Kidney epithelial cell (primary cell): ENCODE measurements around the gene COL17A1. TPM values are rescaled to one million over a fixed set of nuclear protein-coding genes. Genes with fewer than 3 reads are reported as not detected.

Experiments used
- DNase-seq: peaks from one replicate; pipeline ENCODE4 v3.0.0-alpha.2; 2010; ENCODE audit warnings: low read depth
- H3K27me3 ChIP-seq: 2 replicates; pipeline ENCODE4 v1.6.0; 2011; ENCODE audit warnings: low read length; ENCODE audit not compliant: control insufficient read depth, insufficient read depth
- H3K36me3 ChIP-seq: 2 replicates; pipeline ENCODE4 v1.5.1; 2011; ENCODE audit warnings: low read length; ENCODE audit not compliant: control insufficient read depth, insufficient read depth
- H3K4me3 ChIP-seq: 2 replicates; pipeline ENCODE4 v1.5.1; 2011; ENCODE audit warnings: low read depth, mild to moderate bottlenecking, control low read depth, low read length
- CTCF ChIP-seq: IDR thresholded peaks from 2 replicates; pipeline ENCODE4 v1.5.1; 2011; ENCODE audit warnings: mild to moderate bottlenecking, moderate library complexity, low read length, control low read depth, inconsistent platforms; ENCODE audit not compliant: insufficient read depth, poor library complexity, severe bottlenecking
- total RNA-seq: library from RNA; depleted of rRNA; stranded (reverse); fragments of >200 nt; gene quantifications from 2 replicates; pipeline ENCODE4 v1.2.3, GENCODE V29; 2015

COL17A1 gene
- total RNA-seq, 1 donor from 2014 or later, result 0.33 TPM

- no peaks in the 10 kb centered on the region for H3K27me3 ChIP-seq
- H3K4me3 ChIP-seq, result no peak overlapping the region
- no peak for TF ChIP-seq CTCF
- H3K36me3 ChIP-seq, result no peaks in the 10 kb centered on the region
- DNase-seq, result no peak
Measured at GRCh38 chr10:103990121-103990520, 95.6 kb downstream of the COL17A1 start.

- H3K4me3 ChIP-seq, result no peak overlapping the region
- no peak for DNase-seq
- H3K36me3 ChIP-seq, result no peaks in the 10 kb centered on the region
- H3K27me3 ChIP-seq, result no peaks in the 10 kb centered on the region
- no peak for TF ChIP-seq CTCF
Measured at GRCh38 chr10:103986360-103986759, 99.3 kb downstream of the COL17A1 start.

- H3K36me3 ChIP-seq, result no peaks in the 10 kb centered on the region
- DNase-seq, result no peak
- H3K27me3 ChIP-seq, result no peaks in the 10 kb centered on the region
- TF ChIP-seq CTCF, result no peak
- no peak overlapping the region for H3K4me3 ChIP-seq
Measured at GRCh38 chr10:103985726-103986125, 100.0 kb downstream of the COL17A1 start.

- Histone ChIP-seq H3K4me3 (no peak overlapping the region), H3K36me3 (no peaks in the 10 kb centered on the region), H3K27me3 (no peaks in the 10 kb centered on the region)
- TF ChIP-seq CTCF, result no peak
- no peak for DNase-seq
Measured at GRCh38 chr10:103983367-103983911, 102.2 kb downstream of the COL17A1 start.

GRCh38 chr10:103982639-103983038 is 103.0 kb downstream of the COL17A1 start:
- Histone ChIP-seq H3K27me3 (no peaks in the 10 kb centered on the region), H3K4me3 (no peak overlapping the region), H3K36me3 (no peaks in the 10 kb centered on the region)
- peak; percentile 20 for TF ChIP-seq CTCF
- no peak for DNase-seq

Other genes with a start within 250 kb of the COL17A1 start
- gene SH3PXD2A, start 230.3 kb downstream of the COL17A1 start, total RNA-seq, result 12.0 and 12.2 TPM in 2 replicates
- gene STN1, start 167.7 kb downstream of the COL17A1 start, total RNA-seq, result 25.1 and 28.1 TPM in 2 replicates
- 31.4 and 35.8 TPM in 2 replicates for gene SLK, start 118.7 kb downstream of the COL17A1 start, total RNA-seq
- 11.0 and 12.8 TPM in 2 replicates for gene SFR1, start 36.3 kb upstream of the COL17A1 start, total RNA-seq
- 0.34 and 0.75 TPM in 2 replicates for gene CFAP43, start 146.5 kb upstream of the COL17A1 start, total RNA-seq
- gene GSTO1, start 169.0 kb upstream of the COL17A1 start, total RNA-seq, result 352 and 414 TPM in 2 replicates
- gene GSTO2, start 183.3 kb upstream of the COL17A1 start, total RNA-seq, result 22.0 and 24.0 TPM in 2 replicates